GM10266 (cell line): ENCODE data around the gene TSKU.

Source experiments
- DNase-seq: peaks from one replicate; pipeline ENCODE4 v3.0.0; 2012; ENCODE audit errors: extremely low spot score
- CTCF ChIP-seq: IDR thresholded peaks from 2 replicates; pipeline ENCODE4 v1.5.1; 2012; ENCODE audit warnings: mild to moderate bottlenecking, low read depth; ENCODE audit not compliant: control insufficient read depth, insufficient read depth; ENCODE audit errors: missing control alignments

The TSKU gene

DNA sequence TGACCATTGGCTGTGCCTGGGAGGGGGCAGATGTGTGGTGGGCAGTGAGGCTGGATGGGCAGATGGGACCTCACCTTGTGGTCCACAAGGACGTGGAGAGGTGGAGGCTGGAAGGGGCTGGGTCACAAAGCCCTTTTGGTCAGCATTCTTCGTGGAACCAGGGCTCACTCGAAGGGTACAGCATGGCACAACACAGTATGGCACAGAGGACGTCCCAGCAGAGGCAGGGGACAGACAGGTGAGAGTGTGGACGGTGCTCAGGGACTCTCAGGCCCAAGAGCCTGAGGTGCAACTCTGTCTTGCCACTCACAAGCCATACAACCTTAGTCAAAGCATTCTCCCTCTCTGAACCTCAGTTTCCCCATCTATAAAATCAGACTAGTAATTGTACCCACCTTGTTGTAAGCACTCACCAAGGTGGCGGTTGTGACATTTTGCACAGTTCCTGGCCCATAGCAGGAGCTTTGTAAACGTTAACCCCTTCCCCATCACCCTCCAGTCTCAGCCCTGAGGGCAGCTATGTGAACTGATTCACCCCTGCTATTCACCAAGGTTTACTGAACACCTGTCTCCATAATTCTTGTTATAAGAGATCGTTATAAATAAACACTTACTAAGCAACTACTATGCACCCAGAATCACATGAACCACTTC lies 11.6 kb upstream of the TSKU start:
- TF ChIP-seq CTCF: no peak
- no peak for DNase-seq

- TF ChIP-seq CTCF: no peak
- DNase-seq: no peak
Measured at GRCh38 chr11:76772100-76772782, 10.9 kb upstream of the TSKU start.

DNA sequence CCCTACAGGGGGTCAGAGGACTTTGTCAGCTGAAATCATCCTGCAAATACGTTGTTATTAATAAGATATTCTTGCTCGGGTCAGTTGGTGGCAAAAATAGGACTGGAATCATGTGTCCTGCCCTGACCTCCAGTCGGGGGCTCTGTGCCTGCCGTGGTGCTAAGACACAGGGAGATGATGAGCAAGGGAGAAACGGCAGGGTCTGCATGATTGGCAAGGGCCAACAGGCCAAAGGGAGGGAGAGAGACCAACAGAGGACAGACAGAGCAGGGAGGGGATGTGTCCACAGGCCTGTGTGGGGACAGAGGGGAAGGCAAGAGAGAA lies 10.4 kb upstream of the TSKU start:
- no peak for TF ChIP-seq CTCF
- no peak for DNase-seq

GRCh38 chr11:76773921-76774361 lies 9.2 kb upstream of the TSKU start:
- no peak for DNase-seq
- no peak for TF ChIP-seq CTCF

GRCh38 chr11:76776472-76776871 lies 6.7 kb upstream of the TSKU start:
- no peak for DNase-seq
- no peak for TF ChIP-seq CTCF

DNA sequence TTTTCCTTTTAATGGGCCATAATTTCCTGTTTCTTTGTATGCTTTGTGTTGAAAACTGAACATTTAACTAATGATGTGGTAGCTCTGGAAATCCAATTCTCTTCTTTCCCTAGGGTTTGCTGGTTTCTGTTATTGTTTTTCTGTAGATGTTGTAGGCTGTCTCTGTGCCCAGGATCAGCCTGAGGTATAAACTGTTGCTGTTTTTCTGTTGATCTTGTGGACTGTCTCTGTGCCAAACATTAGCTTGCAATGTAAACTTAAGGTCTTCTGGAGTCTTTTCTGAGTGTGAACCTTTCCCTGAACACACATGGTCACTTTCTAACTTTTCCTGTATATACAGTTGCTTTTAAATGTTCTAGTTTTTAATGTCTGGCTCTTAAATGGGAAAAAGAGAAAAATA lies 5.9 kb upstream of the TSKU start:
- TF ChIP-seq CTCF: no peak
- DNase-seq: no peak

DNA sequence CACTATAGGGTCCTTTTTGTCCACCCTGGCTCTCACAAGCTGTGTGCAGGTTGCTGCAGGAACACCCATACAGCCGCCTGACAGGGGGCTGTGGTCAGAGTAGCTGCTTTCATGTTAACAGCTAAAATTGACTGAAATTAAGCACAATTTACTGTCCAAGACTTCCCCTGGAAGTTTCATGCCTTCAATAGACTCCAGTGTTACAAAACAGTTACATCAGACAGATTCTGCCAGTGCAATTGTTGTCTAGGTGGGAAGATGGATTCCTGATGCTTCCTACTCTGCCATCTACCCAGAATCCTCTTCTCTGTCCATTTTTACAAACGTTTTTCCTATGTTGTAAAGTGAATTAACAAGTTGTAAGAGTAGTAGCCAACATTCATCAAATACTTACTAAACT lies 5.3 kb upstream of the TSKU start:
- DNase-seq: no peak
- no peak for TF ChIP-seq CTCF
